ENCODE data around the gene MAPK8. TPM values are rescaled to one million over a fixed set of nuclear protein-coding genes. Genes with fewer than 3 reads are reported as not detected.
A peak's percentile ranks its signal among the peaks of the same experiment; 100 is the strongest.

MAPK8 gene
- total and polyA plus RNA-seq, 9 of the 15 experiments (the other 6 are each of a cell fraction or from before 2014, with no cell fraction given): 6.4 to 159 (median 71.0) TPM

DNA sequence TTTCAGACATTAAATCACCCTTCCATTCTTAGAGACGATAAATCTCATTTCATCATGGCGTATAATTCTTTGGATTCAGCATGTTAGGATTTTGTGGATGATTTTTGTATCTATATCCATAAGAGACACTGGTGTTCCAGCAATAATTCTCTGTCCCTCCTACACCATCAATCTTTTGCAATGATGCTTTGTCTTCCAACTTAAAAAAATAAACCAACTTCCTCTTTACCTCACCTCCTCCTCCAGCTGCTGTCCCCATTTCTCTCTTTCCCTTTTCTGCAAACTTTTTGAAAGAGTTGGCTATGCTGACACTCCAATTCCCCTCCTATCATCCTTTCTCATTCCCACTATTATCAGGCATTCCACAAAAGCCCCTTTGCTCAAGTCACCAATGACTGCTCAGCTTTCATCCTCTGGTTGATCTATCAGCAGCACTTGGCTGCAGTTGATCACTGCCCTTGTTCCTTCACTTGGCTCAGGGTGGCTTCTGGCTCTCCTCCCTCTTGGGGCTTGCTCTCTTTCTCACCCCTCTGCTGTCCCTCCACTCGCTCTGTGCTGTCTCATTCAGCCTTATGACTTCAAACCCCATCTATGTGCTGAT, 168.4 kb downstream of the MAPK8 start:
- WGBS (ENCODE audit: insufficient coverage, low coverage, missing lambda C conversion rate): 77% methylated on average over 3 of the region's 3 CpGs
- in situ Hi-C loops (cut with MboI): no loop called here
- no peak for ATAC-seq
- TF ChIP-seq NFRKB (IDR thresholded peaks at IDR 0.05; ENCODE audit: low read depth) (0 out of 2 replicates have a peak, but pooled peaks have one; percentile 18), ZNF586 (CRISPR knock-in tag; conservative IDR thresholded peaks at IDR 0.05) (no peak), SMARCA5 (IDR thresholded peaks at IDR 0.05) (no peak), TRIM28 (IDR thresholded peaks at IDR 0.05) (no peak), IFI16 (CRISPR knock-in tag; IDR thresholded peaks at IDR 0.05) (no peak), SMC3 (conservative IDR thresholded peaks at IDR 0.05; ENCODE audit: insufficient read depth, low read depth, low read length) (no peak), EHMT2 (IDR thresholded peaks at IDR 0.05) (0 out of 2 replicates have a peak, but pooled peaks have one; percentile 57), NEUROD1 (IDR thresholded peaks at IDR 0.05; ENCODE audit: borderline replicate concordance, low read depth, low read length, partially characterized antibody) (no peak), CEBPG (CRISPR knock-in tag; IDR thresholded peaks at IDR 0.05) (no peak), CEBPG (tag; conservative IDR thresholded peaks at IDR 0.05 in 1 of 2, IDR thresholded peaks at IDR 0.05 in 1 of 2) (0 out of 4 replicates have a peak, but pooled peaks of 1 of the 2 experiments have one; percentile 9), ZBTB8A (IDR thresholded peaks at IDR 0.05; ENCODE audit: partially characterized antibody) (no peak), ARID1B (IDR thresholded peaks at IDR 0.05) (no peak), GTF2A2 (tag; IDR thresholded peaks at IDR 0.05) (no peak), MYNN (IDR thresholded peaks at IDR 0.05) (no peak), MYNN (CRISPR knock-in tag; IDR thresholded peaks at IDR 0.05) (no peak), MAFK (IDR thresholded peaks at IDR 0.05; ENCODE audit: low read length) (no peak), ATF4 (CRISPR knock-in tag; IDR thresholded peaks at IDR 0.05) (no peak), FOXK2 (conservative IDR thresholded peaks at IDR 0.05 in 1 of 2, IDR thresholded peaks at IDR 0.05 in 1 of 2; ENCODE audit: low read depth in 2 of 2) (no peak), ZNF764 (CRISPR knock-in tag; IDR thresholded peaks at IDR 0.05; ENCODE audit: low read depth) (no peak)
- TF ChIP-seq, protein P1, sequence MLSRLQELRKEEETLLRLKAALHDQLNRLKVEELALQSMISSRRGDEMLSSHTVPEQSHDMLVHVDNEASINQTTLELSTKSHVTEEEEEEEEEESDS (CRISPR knock-in tag; IDR thresholded peaks at IDR 0.05): no peak
- TF ChIP-seq, protein P2, sequence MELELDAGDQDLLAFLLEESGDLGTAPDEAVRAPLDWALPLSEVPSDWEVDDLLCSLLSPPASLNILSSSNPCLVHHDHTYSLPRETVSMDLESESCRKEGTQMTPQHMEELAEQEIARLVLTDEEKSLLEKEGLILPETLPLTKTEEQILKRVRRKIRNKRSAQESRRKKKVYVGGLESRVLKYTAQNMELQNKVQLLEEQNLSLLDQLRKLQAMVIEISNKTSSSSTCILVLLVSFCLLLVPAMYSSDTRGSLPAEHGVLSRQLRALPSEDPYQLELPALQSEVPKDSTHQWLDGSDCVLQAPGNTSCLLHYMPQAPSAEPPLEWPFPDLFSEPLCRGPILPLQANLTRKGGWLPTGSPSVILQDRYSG (tag; conservative IDR thresholded peaks at IDR 0.05; ENCODE audit: low read depth): no peak

More for the DNA sequence above, 168.4 kb downstream of the MAPK8 start:
- Histone ChIP-seq H3K9me3 (replicated peaks; ENCODE audit: control insufficient read depth, insufficient read depth, low read depth, low read length) (peaks cover 4% of the 10 kb centered on the region), H3K4me1 (replicated peaks in 1 of 2; ENCODE audit: control insufficient read depth in 2 of 2, insufficient read depth in 2 of 2, low read length in 2 of 2) (peaks cover 71 to 84% of the 10 kb centered on the region in 2 experiments), H3K9ac (ENCODE audit: insufficient read depth in 1 of 2, low read depth in 2 of 2, low read length in 2 of 2) (no peak overlapping the region; a peak in 2 of 4 replicates), H3K4me3 (no peak overlapping the region), H2AFZ (ENCODE audit: low read depth, low read length) (0 out of 2 replicates have a peak overlapping the region, but pooled peaks have one; percentile 12), H4K20me1 (replicated peaks; ENCODE audit: control insufficient read depth, insufficient read depth, low read length) (no peaks in the 10 kb centered on the region), H3K36me3 (ENCODE audit: control insufficient read depth, insufficient read depth, low read length) (peaks cover 36% of the 10 kb centered on the region), H3K27me3 (ENCODE audit: control insufficient read depth in 2 of 2, insufficient read depth in 2 of 2, low read length in 2 of 2) (no peaks in the 10 kb centered on the region), H3K27ac (ENCODE audit: extremely low read depth, low read depth, low read length) (peak overlapping the region; percentile 40), H3K79me2 (ENCODE audit: control insufficient read depth, insufficient read depth, low read length) (peaks cover 57% of the 10 kb centered on the region), H3K9me1 (ENCODE audit: control insufficient read depth, insufficient read depth, low read length) (no peaks in the 10 kb centered on the region), H3K4me2 (ENCODE audit: insufficient read depth, low read length) (no peak overlapping the region; the same call in 1 of the 2 replicates)
- ChIA-PET POLR2A (interaction anchor here (0.7 to 1.5 kb wide), 4 partner anchors 8 to 20 kb away, joined by 3 read pairs; no protein-coding TSS in a partner anchor), CTCF (ENCODE audit: low intra/inter-chr PET ratio) (no interaction called here)
- FAIRE-seq: no peak
- BruUV-seq (replicated peaks): no TSS peak
- intact Hi-C loops (cut with micrococcal nuclease): loop anchor here (5.0 kb wide), 1 partner anchor 43 kb away; no protein-coding TSS in a partner anchor
- no peak for DNase-seq (ENCODE audit: extremely low read depth in 1 of 4, low spot score in 3 of 4)

Data from K562 (cell line).